H4 (cell line): ENCODE results near the gene PCDHB5. TPM values are rescaled to one million over a fixed set of nuclear protein-coding genes. Genes with fewer than 3 reads are reported as not detected.
"Not testable (repeated sequence)": the region's sequence is repeated elsewhere in the genome, so short reads cannot be mapped to it uniquely, and the experiment has no call there.

ENCODE experiments used
- DNase-seq: peaks from one replicate; pipeline ENCODE4 v3.0.0-alpha.2; 2015; ENCODE audit warnings: low spot score
- total RNA-seq: library from RNA; depleted of rRNA; stranded (reverse); fragments of >200 nt; shearing (Covaris generic); gene quantifications from 2 replicates; pipeline ENCODE4 v1.2.3, GENCODE V29; 2014; rRNA removed

The PCDHB5 gene
- total RNA-seq, 1 experiment from 2014 or later, result 1.0 TPM

DNA sequence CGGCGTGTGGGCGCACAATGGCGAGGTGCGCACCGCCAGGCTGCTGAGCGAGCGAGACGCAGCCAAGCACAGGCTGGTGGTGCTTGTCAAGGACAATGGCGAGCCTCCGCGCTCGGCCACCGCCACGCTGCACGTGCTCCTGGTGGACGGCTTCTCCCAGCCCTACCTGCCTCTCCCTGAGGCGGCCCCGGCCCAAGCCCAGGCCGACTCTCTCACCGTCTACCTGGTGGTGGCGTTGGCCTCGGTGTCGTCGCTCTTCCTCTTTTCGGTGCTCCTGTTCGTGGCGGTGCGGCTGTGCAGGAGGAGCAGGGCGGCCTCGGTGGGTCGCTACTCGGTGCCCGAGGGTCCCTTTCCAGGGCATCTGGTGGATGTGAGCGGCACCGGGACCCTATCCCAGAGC lies 17.1 kb downstream of the PCDHB5 start:
- DNase-seq, result not testable (repeated sequence)

DNA sequence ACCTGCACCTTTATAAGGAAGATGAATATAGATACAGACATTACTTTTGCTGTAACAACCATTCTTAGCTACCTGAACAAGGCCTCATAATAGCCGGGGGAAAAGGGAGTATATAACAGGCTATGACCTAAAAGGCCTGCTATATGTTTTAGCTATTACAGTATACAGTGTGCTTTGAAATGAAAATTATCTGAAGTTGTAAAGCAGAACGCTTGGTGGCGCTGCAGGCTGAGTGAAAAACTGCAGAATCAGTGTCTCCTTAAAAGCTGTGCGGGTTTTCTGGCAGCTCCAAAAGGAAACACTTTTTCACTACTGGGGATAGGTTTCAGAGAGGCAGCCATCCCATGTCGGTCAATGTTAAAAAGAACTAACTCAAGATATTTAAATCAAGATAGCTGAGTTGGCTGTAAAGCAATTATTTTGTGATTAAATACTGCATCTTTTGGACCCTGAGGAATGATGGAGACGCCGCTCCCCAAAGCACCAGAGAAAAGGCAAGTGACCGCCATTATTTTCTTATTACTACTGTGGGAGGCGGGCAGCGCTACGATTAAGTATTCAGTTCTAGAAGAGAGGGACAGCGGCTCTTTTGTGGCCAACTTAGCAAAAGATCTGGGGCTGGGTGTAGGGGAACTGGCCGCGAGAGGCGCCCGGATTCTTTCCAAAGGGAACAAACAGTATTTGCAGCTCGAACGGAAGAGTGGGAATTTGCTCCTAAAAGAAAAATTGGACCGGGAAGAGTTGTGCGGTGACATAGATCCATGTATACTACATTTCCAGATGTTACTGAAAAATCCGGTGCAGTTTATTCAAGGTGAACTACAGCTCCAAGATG lies 20.8 kb downstream of the PCDHB5 start:
- DNase-seq, result peak; percentile 57

DNA sequence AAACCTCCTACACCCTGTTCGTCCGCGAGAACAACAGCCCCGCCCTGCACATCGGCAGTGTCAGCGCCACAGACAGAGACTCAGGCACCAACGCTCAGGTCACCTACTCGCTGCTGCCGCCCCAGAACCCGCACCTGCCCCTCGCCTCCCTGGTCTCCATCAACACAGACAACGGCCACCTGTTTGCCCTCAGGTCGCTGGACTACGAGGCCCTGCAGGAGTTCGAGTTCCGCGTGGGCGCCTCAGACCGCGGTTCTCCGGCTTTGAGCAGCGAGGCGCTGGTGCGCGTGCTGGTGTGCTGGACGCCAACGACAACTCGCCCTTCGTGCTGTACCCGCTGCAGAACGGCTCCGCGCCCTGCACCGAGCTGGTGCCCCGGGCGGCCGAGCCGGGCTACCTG lies 22.4 kb downstream of the PCDHB5 start:
- DNase-seq, result not testable (repeated sequence)

DNA sequence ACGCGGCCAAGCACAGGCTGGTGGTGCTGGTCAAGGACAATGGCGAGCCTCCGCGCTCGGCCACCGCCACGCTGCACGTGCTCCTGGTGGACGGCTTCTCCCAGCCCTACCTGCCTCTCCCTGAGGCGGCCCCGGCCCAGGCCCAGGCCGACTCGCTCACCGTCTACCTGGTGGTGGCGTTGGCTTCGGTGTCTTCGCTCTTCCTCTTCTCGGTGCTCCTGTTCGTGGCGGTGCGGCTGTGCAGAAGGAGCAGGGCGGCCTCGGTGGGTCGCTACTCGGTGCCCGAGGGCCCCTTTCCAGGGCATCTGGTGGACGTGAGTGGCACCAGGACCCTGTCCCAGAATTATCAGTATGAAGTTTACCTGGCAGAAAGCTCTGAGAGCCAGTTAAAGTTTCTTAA lies 22.9 kb downstream of the PCDHB5 start:
- DNase-seq, result not testable (repeated sequence)

DNA sequence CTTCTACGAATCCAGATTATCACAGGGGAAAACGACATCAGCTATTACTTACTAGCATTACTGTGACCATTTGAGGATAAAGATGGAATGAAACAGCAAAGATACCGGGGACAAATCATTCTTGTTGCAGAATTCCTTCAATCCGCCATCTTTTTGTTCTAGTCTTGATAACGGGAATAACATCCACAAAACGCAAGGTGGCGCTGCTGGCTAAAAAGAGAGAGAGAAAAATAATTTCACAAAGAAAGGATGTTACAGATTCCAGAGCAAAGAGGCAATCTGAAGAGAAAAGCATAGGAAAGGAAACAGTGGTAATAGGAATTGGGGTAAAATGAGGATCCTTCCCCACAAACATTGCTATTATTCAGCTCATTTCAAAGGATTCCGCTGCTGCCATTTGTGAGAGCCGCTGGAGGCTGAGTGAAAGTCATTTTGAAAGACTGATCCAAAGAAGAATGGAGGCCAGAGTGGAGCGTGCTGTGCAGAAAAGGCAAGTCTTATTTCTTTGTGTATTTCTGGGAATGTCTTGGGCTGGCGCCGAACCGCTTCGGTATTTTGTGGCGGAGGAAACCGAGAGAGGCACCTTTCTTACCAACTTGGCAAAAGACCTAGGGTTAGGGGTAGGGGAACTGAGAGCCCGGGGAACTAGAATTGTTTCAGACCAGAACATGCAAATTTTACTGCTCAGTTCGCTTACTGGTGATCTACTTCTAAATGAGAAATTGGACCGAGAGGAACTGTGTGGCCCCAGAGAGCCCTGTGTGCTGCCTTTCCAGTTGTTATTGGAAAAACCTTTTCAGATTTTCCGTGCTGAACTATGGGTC lies 37.6 kb downstream of the PCDHB5 start, which contains the start of gene PCDHB7:
PCDHB7 (plus strand) TSS at position 264 of the 824 bp plus-strand sequence; CDS start at position 456, 192 bp downstream.
- peak; percentile 47 for DNase-seq

DNA sequence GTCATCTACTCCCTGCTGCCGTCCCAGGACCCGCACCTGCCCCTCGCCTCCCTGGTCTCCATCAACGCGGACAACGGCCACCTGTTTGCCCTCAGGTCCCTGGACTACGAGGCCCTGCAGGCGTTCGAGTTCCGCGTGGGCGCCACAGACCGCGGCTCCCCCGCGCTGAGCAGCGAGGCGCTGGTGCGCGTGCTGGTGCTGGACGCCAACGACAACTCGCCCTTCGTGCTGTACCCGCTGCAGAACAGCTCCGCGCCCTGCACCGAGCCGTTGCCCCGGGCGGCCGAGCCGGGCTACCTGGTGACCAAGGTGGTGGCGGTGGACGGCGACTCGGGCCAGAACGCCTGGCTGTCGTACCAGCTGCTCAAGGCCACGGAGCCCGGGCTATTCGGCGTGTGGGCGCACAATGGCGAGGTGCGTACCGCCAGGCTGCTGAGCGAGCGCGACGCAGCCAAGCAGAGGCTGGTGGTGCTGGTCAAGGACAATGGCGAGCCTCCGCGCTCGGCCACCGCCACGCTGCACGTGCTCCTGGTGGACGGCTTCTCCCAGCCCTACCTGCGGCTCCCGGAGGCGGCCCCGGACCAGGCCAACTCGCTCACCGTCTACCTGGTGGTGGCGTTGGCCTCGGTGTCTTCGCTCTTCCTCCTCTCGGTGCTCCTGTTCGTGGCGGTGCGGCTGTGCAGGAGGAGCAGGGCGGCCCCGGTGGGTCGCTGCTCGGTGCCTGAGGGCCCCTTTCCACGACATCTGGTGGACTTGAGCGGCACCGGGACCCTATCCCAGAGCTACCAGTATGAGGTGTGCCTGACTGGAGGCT lies 39.5 kb downstream of the PCDHB5 start:
- not testable (repeated sequence) for DNase-seq

DNA sequence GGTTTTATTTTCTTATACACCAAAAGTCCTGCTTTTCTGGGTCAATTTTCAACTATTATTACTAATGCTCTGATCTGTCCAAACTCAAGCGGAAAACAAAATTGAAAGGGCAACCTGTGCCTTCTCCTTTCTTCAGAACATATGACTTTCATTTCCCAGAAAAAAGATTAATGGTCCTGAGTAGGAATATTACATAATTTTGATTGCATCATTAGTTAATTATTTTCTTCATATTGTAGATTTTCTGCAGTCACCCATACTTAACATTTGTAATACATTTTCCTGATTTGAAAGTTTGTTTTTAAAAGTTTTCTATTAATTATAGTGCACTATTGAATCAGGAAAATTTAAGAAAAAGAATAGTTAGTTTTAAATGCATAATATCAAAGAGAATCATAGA lies 40.9 kb downstream of the PCDHB5 start:
- no peak for DNase-seq

DNA sequence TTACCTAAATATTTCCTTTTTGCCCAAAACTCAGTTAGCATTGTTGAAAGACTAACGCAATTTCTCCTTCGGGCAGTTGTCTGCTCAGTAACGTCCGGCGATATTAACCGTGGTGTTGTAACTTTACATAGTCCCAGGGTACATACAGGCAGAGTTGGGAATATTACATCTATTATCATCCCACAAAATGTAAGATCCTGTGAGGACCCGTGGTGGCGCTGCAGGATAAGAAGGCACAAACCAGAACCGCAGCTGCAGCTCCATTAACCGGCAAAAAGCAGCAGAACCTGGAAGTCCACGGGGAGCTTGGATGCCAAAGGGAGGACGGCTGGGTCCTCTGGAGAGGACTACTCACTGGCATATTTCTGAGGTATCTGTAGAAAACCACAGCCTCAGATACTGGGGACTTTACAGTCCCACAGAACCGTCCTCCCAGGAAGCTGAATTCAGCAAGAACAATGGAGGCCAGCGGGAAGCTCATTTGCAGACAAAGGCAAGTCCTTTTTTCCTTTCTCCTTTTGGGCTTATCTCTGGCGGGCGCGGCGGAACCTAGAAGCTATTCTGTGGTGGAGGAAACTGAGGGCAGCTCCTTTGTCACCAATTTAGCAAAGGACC lies 42.7 kb downstream of the PCDHB5 start, which contains the start of gene PCDHB8:
PCDHB8 (plus strand) TSS at position 214 of the 615 bp plus-strand sequence; CDS start at position 459, 245 bp downstream.
- peak; percentile 54 for DNase-seq

DNA sequence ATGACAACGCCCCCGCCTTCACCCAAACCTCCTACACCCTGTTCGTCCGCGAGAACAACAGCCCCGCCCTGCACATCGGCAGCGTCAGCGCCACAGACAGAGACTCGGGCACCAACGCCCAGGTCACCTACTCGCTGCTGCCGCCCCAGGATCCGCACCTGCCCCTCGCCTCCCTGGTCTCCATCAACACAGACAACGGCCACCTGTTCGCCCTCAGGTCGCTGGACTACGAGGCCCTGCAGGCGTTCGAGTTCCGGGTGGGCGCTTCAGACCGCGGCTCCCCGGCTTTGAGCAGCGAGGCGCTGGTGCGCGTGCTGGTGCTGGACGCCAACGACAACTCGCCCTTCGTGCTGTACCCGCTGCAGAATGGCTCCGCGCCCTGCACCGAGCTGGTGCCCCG lies 44.4 kb downstream of the PCDHB5 start:
- DNase-seq, result not testable (repeated sequence)

DNA sequence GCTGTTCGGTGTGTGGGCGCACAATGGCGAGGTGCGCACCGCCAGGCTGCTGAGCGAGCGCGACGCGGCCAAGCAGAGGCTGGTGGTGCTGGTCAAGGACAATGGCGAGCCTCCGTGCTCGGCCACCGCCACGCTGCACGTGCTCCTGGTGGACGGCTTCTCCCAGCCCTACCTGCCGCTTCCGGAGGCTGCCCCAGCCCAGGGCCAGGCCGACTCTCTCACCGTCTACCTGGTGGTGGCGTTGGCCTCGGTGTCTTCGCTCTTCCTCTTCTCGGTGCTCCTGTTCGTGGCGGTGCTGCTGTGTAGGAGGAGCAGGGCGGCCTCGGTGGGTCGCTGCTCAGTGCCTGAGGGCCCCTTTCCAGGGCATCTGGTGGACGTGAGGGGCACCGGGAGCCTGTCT lies 44.9 kb downstream of the PCDHB5 start:
- DNase-seq, result not testable (repeated sequence)

DNA sequence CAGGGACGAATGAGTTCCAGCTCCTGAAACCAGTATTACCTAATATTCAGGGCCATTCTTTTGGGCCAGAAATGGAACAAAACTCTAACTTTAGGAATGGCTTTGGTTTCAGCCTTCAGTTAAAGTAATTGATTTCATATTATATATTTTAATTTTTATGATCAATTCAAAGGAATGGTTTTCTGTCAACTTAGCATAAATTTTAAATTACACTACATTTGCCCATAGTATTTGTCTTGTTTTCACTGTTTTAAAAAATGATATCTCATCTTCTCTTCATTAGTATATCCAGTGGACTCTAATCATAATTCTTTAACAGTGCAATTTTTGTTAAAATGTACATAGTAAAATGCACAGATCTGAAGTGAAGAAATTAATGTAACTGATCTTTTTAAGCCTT lies 45.3 kb downstream of the PCDHB5 start:
- no peak for DNase-seq

DNA sequence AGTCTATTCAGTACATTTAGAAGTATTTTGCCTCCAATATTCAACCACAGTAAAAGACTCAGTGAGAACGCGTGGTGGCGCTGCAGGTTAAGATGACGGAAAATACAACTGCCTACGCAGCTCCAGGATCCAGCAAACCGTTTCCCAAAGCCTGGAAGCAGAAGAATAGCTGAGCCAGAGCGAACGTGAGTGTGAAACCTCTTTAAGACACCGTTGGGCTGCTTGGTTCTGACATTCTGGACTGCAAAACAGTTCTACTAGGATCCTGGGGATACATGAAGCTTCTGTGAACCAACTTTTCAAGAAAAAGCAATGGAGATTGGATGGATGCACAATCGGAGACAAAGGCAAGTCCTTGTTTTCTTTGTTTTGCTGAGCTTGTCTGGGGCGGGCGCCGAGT lies 47.2 kb downstream of the PCDHB5 start, which contains the start of gene PCDHB16:
PCDHB16 (plus strand) TSS at position 140 of the 400 bp plus-strand sequence; CDS start at position 313, 173 bp downstream.
- no peak for DNase-seq

DNA sequence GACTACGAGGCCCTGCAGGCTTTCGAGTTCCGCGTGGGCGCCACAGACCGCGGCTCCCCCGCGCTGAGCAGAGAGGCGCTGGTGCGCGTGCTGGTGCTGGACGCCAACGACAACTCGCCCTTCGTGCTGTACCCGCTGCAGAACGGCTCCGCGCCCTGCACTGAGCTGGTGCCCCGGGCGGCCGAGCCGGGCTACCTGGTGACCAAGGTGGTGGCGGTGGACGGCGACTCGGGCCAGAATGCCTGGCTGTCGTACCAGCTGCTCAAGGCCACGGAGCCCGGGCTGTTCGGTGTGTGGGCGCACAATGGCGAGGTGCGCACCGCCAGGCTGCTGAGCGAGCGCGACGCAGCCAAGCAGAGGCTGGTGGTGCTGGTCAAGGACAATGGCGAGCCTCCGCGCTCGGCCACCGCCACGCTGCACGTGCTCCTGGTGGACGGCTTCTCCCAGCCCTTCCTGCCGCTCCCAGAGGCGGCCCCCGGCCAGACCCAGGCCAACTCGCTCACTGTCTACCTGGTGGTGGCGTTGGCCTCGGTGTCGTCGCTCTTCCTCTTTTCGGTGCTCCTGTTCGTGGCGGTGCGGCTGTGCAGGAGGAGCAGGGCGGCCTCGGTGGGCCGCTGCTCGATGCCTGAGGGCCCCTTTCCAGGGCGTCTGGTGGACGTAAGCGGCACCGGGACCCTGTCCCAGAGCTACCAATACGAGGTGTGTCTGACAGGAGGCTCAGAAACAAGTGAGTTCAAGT lies 49.3 kb downstream of the PCDHB5 start:
- DNase-seq, result not testable (repeated sequence)

DNA sequence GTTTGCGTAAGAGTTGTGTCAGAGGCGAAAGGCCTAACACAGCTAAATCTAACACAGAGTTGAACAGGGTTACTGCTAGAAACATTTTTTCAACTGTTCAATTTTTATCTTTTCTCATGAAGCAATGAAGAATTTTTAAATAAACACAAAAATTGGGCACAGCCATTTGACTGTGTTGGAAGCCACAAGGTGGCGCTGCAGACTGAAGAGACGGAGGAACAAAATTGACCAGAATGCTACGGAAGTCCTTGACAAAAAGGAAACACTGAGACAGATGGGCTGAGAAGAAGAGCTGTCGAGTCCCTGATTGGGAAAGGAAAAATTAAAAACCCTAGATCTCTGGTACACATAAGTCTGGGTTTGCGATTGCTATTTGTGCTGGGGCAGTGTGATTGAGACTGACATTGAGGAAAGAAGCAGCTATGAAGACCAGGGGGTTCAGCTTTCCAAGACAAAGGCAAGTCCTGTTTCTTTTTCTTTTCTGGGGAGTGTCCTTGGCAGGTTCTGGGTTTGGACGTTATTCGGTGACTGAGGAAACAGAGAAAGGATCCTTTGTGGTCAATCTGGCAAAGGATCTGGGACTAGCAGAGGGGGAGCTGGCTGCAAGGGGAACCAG lies 52.0 kb downstream of the PCDHB5 start, which contains the start of gene PCDHB9:
PCDHB9 (plus strand) TSS at position 265 of the 616 bp plus-strand sequence; CDS start at position 423, 158 bp downstream.
- DNase-seq, result peak; percentile 46

Other genes starting within 250 kb of the PCDHB5 start
- gene PCDHAC1, start 208.9 kb upstream of the PCDHB5 start, total RNA-seq, result 1.1 TPM in 2 replicates
- gene PCDHAC2, start 168.7 kb upstream of the PCDHB5 start, total RNA-seq, result 1.5 and 1.8 TPM in 2 replicates
- gene PCDHB1, start 83.8 kb upstream of the PCDHB5 start, total RNA-seq, result not detected in 2 replicates
- gene PCDHB2, start 40.6 kb upstream of the PCDHB5 start, total RNA-seq, result 15.0 and 26.2 TPM in 2 replicates
- 0.21 TPM in 2 replicates for gene PCDHB3, start 34.7 kb upstream of the PCDHB5 start, total RNA-seq
- 0.21 TPM in 1 of 2 replicates, not detected in the other for gene PCDHB4, start 13.4 kb upstream of the PCDHB5 start, total RNA-seq
- 3.6 and 4.1 TPM in 2 replicates for gene PCDHB6, start 14.9 kb downstream of the PCDHB5 start, total RNA-seq
- gene PCDHB7, start 37.4 kb downstream of the PCDHB5 start, total RNA-seq, result 5.1 and 6.9 TPM in 2 replicates
- 12.4 and 12.7 TPM in 2 replicates for gene PCDHB8, start 42.6 kb downstream of the PCDHB5 start, total RNA-seq
- gene PCDHB16, start 47.2 kb downstream of the PCDHB5 start, total RNA-seq, result 3.3 and 3.7 TPM in 2 replicates
- gene PCDHB9, start 52.0 kb downstream of the PCDHB5 start, total RNA-seq, result 10.0 and 11.9 TPM in 2 replicates
- 2.9 and 4.5 TPM in 2 replicates for gene PCDHB10, start 57.1 kb downstream of the PCDHB5 start, total RNA-seq
- gene PCDHB11, start 64.4 kb downstream of the PCDHB5 start, total RNA-seq, result 4.5 and 5.6 TPM in 2 replicates
- 5.2 and 5.6 TPM in 2 replicates for gene PCDHB12, start 73.5 kb downstream of the PCDHB5 start, total RNA-seq
- 1.2 and 2.0 TPM in 2 replicates for gene PCDHB13, start 78.7 kb downstream of the PCDHB5 start, total RNA-seq
- 5.6 and 6.2 TPM in 2 replicates for gene PCDHB14, start 88.1 kb downstream of the PCDHB5 start, total RNA-seq
- gene PCDHB15, start 110.2 kb downstream of the PCDHB5 start, total RNA-seq, result 0.16 and 2.1 TPM in 2 replicates
- gene SLC25A2, start 168.8 kb downstream of the PCDHB5 start, total RNA-seq, result not detected in 2 replicates
- 51.2 and 74.8 TPM in 2 replicates for gene TAF7, start 185.6 kb downstream of the PCDHB5 start, total RNA-seq
- 0.51 and 1.6 TPM in 2 replicates for gene PCDHGA1, start 195.3 kb downstream of the PCDHB5 start, total RNA-seq
- 0.99 and 1.6 TPM in 2 replicates for gene PCDHGA2, start 203.6 kb downstream of the PCDHB5 start, total RNA-seq
- 10.3 and 11.5 TPM in 2 replicates for gene PCDHGA3, start 208.6 kb downstream of the PCDHB5 start, total RNA-seq
- gene PCDHGB1, start 214.9 kb downstream of the PCDHB5 start, total RNA-seq, result 0.43 and 3.1 TPM in 2 replicates
- 0.74 and 0.97 TPM in 2 replicates for gene PCDHGA4, start 219.8 kb downstream of the PCDHB5 start, total RNA-seq
- gene PCDHGB2, start 224.8 kb downstream of the PCDHB5 start, total RNA-seq, result 1.6 and 1.9 TPM in 2 replicates
- 0.49 and 0.50 TPM in 2 replicates for gene PCDHGA5, start 229.0 kb downstream of the PCDHB5 start, total RNA-seq
- gene PCDHGB3, start 235.0 kb downstream of the PCDHB5 start, total RNA-seq, result 0.87 and 1.2 TPM in 2 replicates
- gene PCDHGA6, start 238.7 kb downstream of the PCDHB5 start, total RNA-seq, result 0.97 and 1.5 TPM in 2 replicates
- 0.27 and 0.29 TPM in 2 replicates for gene PCDHGA7, start 247.5 kb downstream of the PCDHB5 start, total RNA-seq